ENCODE results near the gene LRRC31.

Gene LRRC31

GRCh38 chr3:169792359-169792758 lies 77.4 kb downstream of the LRRC31 start:
- TF ChIP-seq ZFX (IDR thresholded peaks at IDR 0.05) = no peak
- no peak for TF ChIP-seq CTCF (conservative IDR thresholded peaks at IDR 0.05)
- H3K27ac ChIP-seq = no peak overlapping the region

GRCh38 chr3:169790687-169791429 lies 78.9 kb downstream of the LRRC31 start:
- H3K27ac ChIP-seq = no peak overlapping the region

GRCh38 chr3:169790219-169790618 lies 79.5 kb downstream of the LRRC31 start:
- TF ChIP-seq ZFX (IDR thresholded peaks at IDR 0.05) (no peak), CTCF (conservative IDR thresholded peaks at IDR 0.05) (no peak)
- no peak overlapping the region for H3K27ac ChIP-seq

More at GRCh38 chr3:169790687-169791429, 78.9 kb downstream of the LRRC31 start:
- TF ChIP-seq ZFX (IDR thresholded peaks at IDR 0.05) (no peak), CTCF (conservative IDR thresholded peaks at IDR 0.05) (no peak)
